ENCODE measurements around the gene EPB41L2.

GRCh38 chr6:130848945-130849344, 214.1 kb downstream of the EPB41L2 start:
- TF ChIP-seq CTCF (IDR thresholded peaks at IDR 0.05) = no peak
- TF ChIP-seq POLR2A (IDR thresholded peaks at IDR 0.05) = no peak
